ENCODE data around the gene NOSIP. TPM values are rescaled to one million over a fixed set of nuclear protein-coding genes. Genes with fewer than 3 reads are reported as not detected.

NOSIP gene
- total RNA-seq, 1 experiment from 2014 or later = 66.1 TPM

DNA sequence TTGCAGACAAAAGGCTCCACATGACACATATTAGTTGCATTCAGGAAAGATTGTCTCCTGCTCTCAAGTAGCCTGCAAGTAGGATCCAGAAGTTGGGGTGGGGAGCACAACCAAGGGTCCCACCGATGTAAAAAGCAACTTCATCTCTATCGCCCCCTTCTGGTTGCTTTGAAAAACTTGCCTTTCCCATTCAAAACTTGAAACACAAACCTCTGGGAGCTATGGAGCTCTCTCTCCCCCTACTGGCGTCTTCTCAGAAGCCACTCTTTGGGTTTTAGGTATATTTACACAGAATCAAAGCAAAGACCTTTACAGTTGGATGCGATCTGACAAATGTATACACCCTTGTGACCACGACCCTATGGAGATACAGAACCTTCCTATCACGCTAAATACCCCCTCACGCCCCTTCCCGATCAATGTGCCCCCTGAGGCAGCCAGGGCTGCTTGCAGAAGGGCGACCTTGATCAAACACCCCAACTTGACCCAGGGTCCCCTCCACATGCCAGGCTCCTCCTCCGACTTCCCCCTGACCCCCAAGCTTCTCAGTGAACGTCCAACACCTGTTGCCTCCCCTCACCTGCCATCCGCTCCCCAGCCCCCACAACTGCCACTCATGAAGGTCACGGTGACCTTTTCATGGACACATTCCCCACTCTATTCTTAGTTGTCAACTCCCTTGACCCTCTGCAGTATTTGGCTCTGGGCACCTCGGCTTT, 10.1 kb downstream of the NOSIP start:
- no TSS peak for BruUV-seq (replicated peaks)
- Histone ChIP-seq H3K27ac (ENCODE audit: low read length) (no peak overlapping the region), H3K4me1 (ENCODE audit: control insufficient read depth, insufficient read depth, low read length) (peaks cover 7% of the 10 kb centered on the region), H3K9me3 (ENCODE audit: control insufficient read depth, insufficient read depth, low read depth, low read length) (no peaks in the 10 kb centered on the region), H3K36me3 (ENCODE audit: control insufficient read depth, insufficient read depth, low read length) (no peaks in the 10 kb centered on the region), H3K27me3 (ENCODE audit: control insufficient read depth, insufficient read depth, low read length) (no peaks in the 10 kb centered on the region), H3K4me3 (ENCODE audit: low read depth in 2 of 2, low read length in 2 of 2) (no peak overlapping the region)
- ATAC-seq = peak; percentile 90
- ChIA-PET CTCF (interaction anchor here (0.6 to 1.8 kb wide), 8 partner anchors 10 to 65 kb away, joined by 3 to 6 read pairs (median 3); no protein-coding TSS in a partner anchor), POLR2A (no interaction called here)
- TF ChIP-seq, protein P1, sequence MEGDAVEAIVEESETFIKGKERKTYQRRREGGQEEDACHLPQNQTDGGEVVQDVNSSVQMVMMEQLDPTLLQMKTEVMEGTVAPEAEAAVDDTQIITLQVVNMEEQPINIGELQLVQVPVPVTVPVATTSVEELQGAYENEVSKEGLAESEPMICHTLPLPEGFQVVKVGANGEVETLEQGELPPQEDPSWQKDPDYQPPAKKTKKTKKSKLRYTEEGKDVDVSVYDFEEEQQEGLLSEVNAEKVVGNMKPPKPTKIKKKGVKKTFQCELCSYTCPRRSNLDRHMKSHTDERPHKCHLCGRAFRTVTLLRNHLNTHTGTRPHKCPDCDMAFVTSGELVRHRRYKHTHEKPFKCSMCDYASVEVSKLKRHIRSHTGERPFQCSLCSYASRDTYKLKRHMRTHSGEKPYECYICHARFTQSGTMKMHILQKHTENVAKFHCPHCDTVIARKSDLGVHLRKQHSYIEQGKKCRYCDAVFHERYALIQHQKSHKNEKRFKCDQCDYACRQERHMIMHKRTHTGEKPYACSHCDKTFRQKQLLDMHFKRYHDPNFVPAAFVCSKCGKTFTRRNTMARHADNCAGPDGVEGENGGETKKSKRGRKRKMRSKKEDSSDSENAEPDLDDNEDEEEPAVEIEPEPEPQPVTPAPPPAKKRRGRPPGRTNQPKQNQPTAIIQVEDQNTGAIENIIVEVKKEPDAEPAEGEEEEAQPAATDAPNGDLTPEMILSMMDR (IDR thresholded peaks at IDR 0.05) = peak; percentile 96
- TF ChIP-seq, protein P2, sequence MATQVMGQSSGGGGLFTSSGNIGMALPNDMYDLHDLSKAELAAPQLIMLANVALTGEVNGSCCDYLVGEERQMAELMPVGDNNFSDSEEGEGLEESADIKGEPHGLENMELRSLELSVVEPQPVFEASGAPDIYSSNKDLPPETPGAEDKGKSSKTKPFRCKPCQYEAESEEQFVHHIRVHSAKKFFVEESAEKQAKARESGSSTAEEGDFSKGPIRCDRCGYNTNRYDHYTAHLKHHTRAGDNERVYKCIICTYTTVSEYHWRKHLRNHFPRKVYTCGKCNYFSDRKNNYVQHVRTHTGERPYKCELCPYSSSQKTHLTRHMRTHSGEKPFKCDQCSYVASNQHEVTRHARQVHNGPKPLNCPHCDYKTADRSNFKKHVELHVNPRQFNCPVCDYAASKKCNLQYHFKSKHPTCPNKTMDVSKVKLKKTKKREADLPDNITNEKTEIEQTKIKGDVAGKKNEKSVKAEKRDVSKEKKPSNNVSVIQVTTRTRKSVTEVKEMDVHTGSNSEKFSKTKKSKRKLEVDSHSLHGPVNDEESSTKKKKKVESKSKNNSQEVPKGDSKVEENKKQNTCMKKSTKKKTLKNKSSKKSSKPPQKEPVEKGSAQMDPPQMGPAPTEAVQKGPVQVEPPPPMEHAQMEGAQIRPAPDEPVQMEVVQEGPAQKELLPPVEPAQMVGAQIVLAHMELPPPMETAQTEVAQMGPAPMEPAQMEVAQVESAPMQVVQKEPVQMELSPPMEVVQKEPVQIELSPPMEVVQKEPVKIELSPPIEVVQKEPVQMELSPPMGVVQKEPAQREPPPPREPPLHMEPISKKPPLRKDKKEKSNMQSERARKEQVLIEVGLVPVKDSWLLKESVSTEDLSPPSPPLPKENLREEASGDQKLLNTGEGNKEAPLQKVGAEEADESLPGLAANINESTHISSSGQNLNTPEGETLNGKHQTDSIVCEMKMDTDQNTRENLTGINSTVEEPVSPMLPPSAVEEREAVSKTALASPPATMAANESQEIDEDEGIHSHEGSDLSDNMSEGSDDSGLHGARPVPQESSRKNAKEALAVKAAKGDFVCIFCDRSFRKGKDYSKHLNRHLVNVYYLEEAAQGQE (IDR thresholded peaks at IDR 0.05; ENCODE audit: insufficient read depth in 1 of 2, low read depth in 2 of 2, low read length in 1 of 2) = no peak
- in situ Hi-C loops (cut with HindIII; ENCODE audit: low pct_unique_long_range_greater_than_20kb, low sequenced_read_pairs) = no loop called here
- intact Hi-C loops (cut with micrococcal nuclease; ENCODE audit: unreplicated experiment) = no loop called here
- DNase-seq (ENCODE audit: low read depth, low spot score) = no peak

DNA sequence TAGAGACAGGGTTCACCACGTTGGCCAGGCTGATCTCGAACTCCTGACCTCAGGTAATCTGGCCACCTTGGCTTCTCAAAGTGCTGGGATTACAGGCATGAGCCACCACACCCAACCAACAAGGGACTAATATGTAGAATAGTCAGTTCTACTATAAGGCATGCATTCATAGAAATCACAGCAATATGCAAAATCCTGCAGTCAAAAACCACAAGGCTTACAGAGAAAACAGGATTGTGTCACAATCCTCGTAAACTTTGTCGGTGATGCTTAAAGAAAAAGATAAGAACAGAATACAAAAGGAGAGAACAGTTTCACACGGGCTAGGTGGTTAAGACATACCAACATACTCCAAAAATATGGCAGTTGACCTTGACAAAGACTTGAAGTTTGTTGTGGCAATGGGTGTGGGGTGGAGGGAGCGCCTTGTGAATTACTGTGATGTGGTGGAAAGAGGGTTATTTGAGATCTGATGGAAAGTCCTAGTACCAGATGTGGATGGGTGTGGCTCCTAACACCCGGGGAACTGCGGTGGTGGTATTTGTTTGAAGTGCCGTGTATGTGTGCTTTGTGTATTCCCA, 12.4 kb downstream of the NOSIP start:
- H3K36me3 ChIP-seq (ENCODE audit: control insufficient read depth, insufficient read depth, low read length) = no peaks in the 10 kb centered on the region
- in situ Hi-C loops (cut with HindIII; ENCODE audit: low pct_unique_long_range_greater_than_20kb, low sequenced_read_pairs) = no loop called here
- H3K27ac ChIP-seq (ENCODE audit: low read length) = no peak overlapping the region
- DNase-seq (ENCODE audit: low read depth, low spot score) = no peak
- TF ChIP-seq TCF7L2 (IDR thresholded peaks at IDR 0.05; ENCODE audit: low read depth, low read length) (no peak), POLR2AphosphoS5 (IDR thresholded peaks at IDR 0.05; ENCODE audit: low read depth, low read length) (no peak), SIN3A (IDR thresholded peaks at IDR 0.05; ENCODE audit: borderline replicate concordance, insufficient read depth, low read depth, low read length) (no peak)
- TF ChIP-seq, protein P2 (IDR thresholded peaks at IDR 0.05; ENCODE audit: insufficient read depth in 1 of 2, low read depth in 2 of 2, low read length in 1 of 2) = no peak
- TF ChIP-seq, protein P1 (IDR thresholded peaks at IDR 0.05) = no peak
- BruUV-seq (replicated peaks) = no TSS peak
- ATAC-seq = no peak
- no peak overlapping the region for H3K4me3 ChIP-seq (ENCODE audit: low read depth in 2 of 2, low read length in 2 of 2)
- intact Hi-C loops (cut with micrococcal nuclease; ENCODE audit: unreplicated experiment) = no loop called here
- no peaks in the 10 kb centered on the region for H3K9me3 ChIP-seq (ENCODE audit: control insufficient read depth, insufficient read depth, low read depth, low read length)
- no peaks in the 10 kb centered on the region for H3K27me3 ChIP-seq (ENCODE audit: control insufficient read depth, insufficient read depth, low read length)
- peaks cover 7% of the 10 kb centered on the region for H3K4me1 ChIP-seq (ENCODE audit: control insufficient read depth, insufficient read depth, low read length)
- CTCF ChIA-PET = no interaction called here
- POLR2A ChIA-PET = no interaction called here
